Pancreas (tissue), 10 donors: Measurements from ENCODE around the gene CDK14. TPM values are rescaled to one million over a fixed set of nuclear protein-coding genes. Genes with fewer than 3 reads are reported as not detected.
A peak's percentile ranks its signal among the peaks of the same experiment; 100 is the strongest.

Experiments used
- ATAC-seq, 4 donors: fragments of 200-7000 bp; cut with Tn5 transposase; one replicate each; pipeline versions ENCODE4 v1.8.0 to v1.9.1; 2020; ENCODE audit warnings: mild to moderate bottlenecking in 4 of 4, moderate library complexity in 4 of 4
- DNase-seq, 6 donors: peaks; one replicate each; pipeline ENCODE4 v3.0.0-alpha.2; 2020
- FAIRE-seq: peaks from 2 replicates; lab custom pipeline; 2012; peaks lifted over from hg19 to GRCh38; lab: Jason Lieb, UNC
- H3K27ac ChIP-seq, 4 donors: fragments of 200-600 bp; sonication (generic); 1 replicate in 3 of 4; 2 replicates in 1 of 4; pipeline versions ENCODE4 v1.5.0 to v1.8.0; 2020
- H3K27me3 ChIP-seq, 4 donors: fragments of 200-600 bp; one replicate each; pipeline ENCODE4 v1.8.0; 2021
- H3K36me3 ChIP-seq, 3 donors: fragments of 200-600 bp; sonication (generic) in 1 of 3; one replicate each; pipeline versions ENCODE4 v1.5.0 to v1.8.0; 2020 to 2021
- H3K4me1 ChIP-seq, 3 donors: fragments of 200-600 bp; one replicate each; pipeline ENCODE4 v1.8.0; 2021
- H3K4me3 ChIP-seq, 4 donors: fragments of 200-600 bp; sonication (generic) in 2 of 4; one replicate each; pipeline versions ENCODE4 v1.5.0 to v1.8.0; 2020 to 2021
- H3K9me3 ChIP-seq, 4 donors: fragments of 200-600 bp; one replicate each; pipeline ENCODE4 v1.8.0; 2021
- CTCF ChIP-seq, 4 donors: fragments of 200-600 bp; sonication (generic) in 3 of 4; IDR thresholded peaks; one replicate each; pipeline versions ENCODE4 v1.5.0 to v1.8.0; 2021; ENCODE audit warnings: antibody characterized with exemption in 4 of 4
- WGBS, 2 donors: extraction: QIAGEN DNeasy Blood & Tissue Kit; methylation state at CpG; one replicate each; pipeline ENCODE4 v1.1.7; 2013; 5-methylcytosine and 5-hydroxymethylcytosine counted together
- intact Hi-C, 3 donors: fragments of 100-400 bp; cut with DNase I; formaldehyde crosslinking; loops; one replicate each; pipeline versions ENCODE4 v1.11.1 to v1.14.2; 2022
- polyA plus RNA-seq, 2 donors: library from polyadenylated mRNA; stranded (reverse); fragments of 200-250 nt; gene quantifications; one replicate each; pipeline ENCODE4 v1.2.3, GENCODE V29; 2013
- total RNA-seq, 6 donors: library from RNA; stranded (reverse); fragmentation: NEBNext Ultra II Directional in 4 of 6; extraction: Animal tissue kit (Norgen Biotek cat#: 25700) in 4 of 6; gene quantifications; one replicate each; pipeline versions ENCODE4 v1.2.1 to v1.2.4, GENCODE V29; 2021 to 2023
- donor health status: healthy with polysubstance abuse.
- donor health status: DM: no; HTN: no; CAD: no; lungs with moderate emphysema.
- donor health status: DM: no; HTN: no; CAD: no.
- donor health status: control.
- donor health status: control.
- donor health status: Bipolar disorder and iron deficiency.
- donor health status: DM: yes; HTN: yes; CAD: no.
- donor health status: DM: no; HTN: no; CAD: no.
- donor health status: DM: no; HTN: no; CAD: no.
- donor health status: DM: yes; HTN: yes; CAD: no.

Gene CDK14
- total and polyA plus RNA-seq, 8 donors, result 4.5 to 48.3 (median 24.7) TPM

DNA sequence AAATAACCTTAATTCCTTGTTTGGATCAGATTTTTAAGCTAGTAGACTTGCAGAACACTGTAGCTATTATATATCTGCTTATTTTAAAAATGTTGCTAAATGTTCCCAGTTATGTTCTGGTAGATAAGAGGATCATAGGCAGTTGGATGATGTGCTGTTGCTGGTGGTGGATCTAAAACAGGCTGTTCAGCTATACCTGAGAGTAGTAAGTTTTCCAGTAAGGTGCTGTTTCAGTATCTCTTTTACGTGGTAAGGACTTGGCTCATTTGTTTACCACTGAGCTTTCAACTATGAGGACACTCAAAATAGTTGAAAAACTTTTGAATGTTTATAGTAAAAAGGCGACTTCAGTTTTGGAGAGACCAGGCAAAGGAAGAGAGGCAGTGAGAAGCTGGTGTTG is 180.9 kb downstream of the CDK14 start:
- no peaks in the 10 kb centered on the region for H3K9me3 ChIP-seq
- no peak overlapping the region for H3K4me3 ChIP-seq
- H3K4me1 ChIP-seq, result peaks cover 0 to 2% (median 0%) of the 10 kb centered on the region in 3 donors
- intact Hi-C loops, result no loop called here
- ATAC-seq (no peak), DNase-seq (no peak), FAIRE-seq (no peak)
- H3K27ac ChIP-seq, result no peak overlapping the region
- WGBS, 2 donors, result 72 to 77% methylated on average over 2 of the region's 2 CpGs
- no peaks in the 10 kb centered on the region for H3K27me3 ChIP-seq
- no peak for TF ChIP-seq CTCF (IDR thresholded peaks at IDR 0.05)
- H3K36me3 ChIP-seq, result no peaks in the 10 kb centered on the region

GRCh38 chr7:90777465-90777864 is 181.3 kb downstream of the CDK14 start:
- H3K4me3 ChIP-seq, result no peak overlapping the region
- no peak overlapping the region for H3K27ac ChIP-seq
- no peaks in the 10 kb centered on the region for H3K9me3 ChIP-seq
- H3K27me3 ChIP-seq, result no peaks in the 10 kb centered on the region
- H3K36me3 ChIP-seq, result no peaks in the 10 kb centered on the region
- peaks cover 0 to 2% (median 0%) of the 10 kb centered on the region in 3 donors for H3K4me1 ChIP-seq
- TF ChIP-seq CTCF (IDR thresholded peaks at IDR 0.05), result no peak
- FAIRE-seq (no peak), ATAC-seq (peak in 2 of 4 donors; percentile 24 to 39), DNase-seq (no peak)
- WGBS, 2 donors, result 51 to 57% methylated on average over 4 of the region's 4 CpGs
- intact Hi-C loops, result no loop called here

- no peak for DNase-seq
- no peak for ATAC-seq
- intact Hi-C loops, result no loop called here
- TF ChIP-seq CTCF (IDR thresholded peaks at IDR 0.05), result no peak
- H3K36me3 ChIP-seq, result no peaks in the 10 kb centered on the region
- peaks cover 0 to 2% (median 0%) of the 10 kb centered on the region in 3 donors for H3K4me1 ChIP-seq
- no peak overlapping the region for H3K27ac ChIP-seq
- no peaks in the 10 kb centered on the region for H3K27me3 ChIP-seq
- no peaks in the 10 kb centered on the region for H3K9me3 ChIP-seq
- H3K4me3 ChIP-seq, result no peak overlapping the region
- FAIRE-seq, result no peak
Measured at GRCh38 chr7:90777886-90778285, 181.8 kb downstream of the CDK14 start.

- intact Hi-C loops, result no loop called here
- no peak for FAIRE-seq
- peak in 3 of 4 donors; percentile 19 to 50 (median 35) for ATAC-seq
Measured at GRCh38 chr7:90788052-90788451, 191.9 kb downstream of the CDK14 start.

More at GRCh38 chr7:90788052-90788451, 191.9 kb downstream of the CDK14 start:
- Histone ChIP-seq H3K27ac (no peak overlapping the region), H3K27me3 (no peaks in the 10 kb centered on the region), H3K36me3 (no peaks in the 10 kb centered on the region), H3K9me3 (no peaks in the 10 kb centered on the region), H3K4me3 (no peak overlapping the region), H3K4me1 (peaks cover 0 to 7% (median 0%) of the 10 kb centered on the region in 3 donors)
- TF ChIP-seq CTCF (IDR thresholded peaks at IDR 0.05), result no peak
- no peak for DNase-seq
- WGBS, 2 donors, result 81 to 92% methylated on average over 4 of the region's 4 CpGs
